Uterus (tissue), 4 donors: Measurements from ENCODE around the gene CYSRT1. TPM values are rescaled to one million over a fixed set of nuclear protein-coding genes. Genes with fewer than 3 reads are reported as not detected.

Experiments
- DNase-seq, 2 donors: peaks; one replicate each; pipeline ENCODE4 v3.0.0-alpha.2; 2019 to 2020
- H3K27ac ChIP-seq, 2 donors: fragments of 200-600 bp; sonication (generic); 1 replicate in 1 of 2; 2 replicates in 1 of 2; pipeline ENCODE4 v1.5.1; 2016 to 2018
- H3K27me3 ChIP-seq, 2 donors: fragments of 200-600 bp; sonication (generic); one replicate each; pipeline ENCODE4 v1.5.1; 2018 to 2019; ENCODE audit warnings: control low read depth in 1 of 2
- H3K36me3 ChIP-seq, 2 donors: fragments of 200-600 bp; sonication (generic); one replicate each; pipeline ENCODE4 v1.5.1; 2019; ENCODE audit warnings: control low read depth in 1 of 2
- H3K4me1 ChIP-seq, 2 donors: fragments of 200-600 bp; sonication (generic); one replicate each; pipeline ENCODE4 v1.5.1; 2018 to 2019; ENCODE audit warnings: control low read depth in 1 of 2
- H3K4me3 ChIP-seq, 2 donors: fragments of 200-600 bp; sonication (generic); 1 replicate in 1 of 2; 2 replicates in 1 of 2; pipeline ENCODE4 v1.5.1; 2018 to 2019; ENCODE audit warnings: mild to moderate bottlenecking in 1 of 2
- H3K9me3 ChIP-seq, 2 donors: fragments of 200-600 bp; sonication (generic); one replicate each; pipeline ENCODE4 v1.5.1; 2019; ENCODE audit warnings: control low read depth in 1 of 2
- CTCF ChIP-seq, 4 experiments: fragments of 200-600 bp in 2 of 4; fragments of 450-650 bp in 2 of 4; sonication (generic) in 2 of 4; IDR thresholded peaks; one replicate each; pipeline ENCODE4 v1.5.1; 2016 to 2019; ENCODE audit warnings: antibody characterized with exemption in 4 of 4, mild to moderate bottlenecking in 2 of 4, moderate library complexity in 1 of 4
- POLR2A ChIP-seq, 2 donors: fragments of 450-650 bp; IDR thresholded peaks; one replicate each; pipeline ENCODE4 v1.6.1; 2016; ENCODE audit warnings: antibody characterized with exemption in 2 of 2, mild to moderate bottlenecking in 1 of 2, moderate library complexity in 1 of 2
- intact Hi-C: fragments of 100-400 bp; cut with DNase I; formaldehyde crosslinking; loops from one replicate; pipeline ENCODE4 v1.15.1; 2023; ENCODE audit warnings: low total_unique reads
- total RNA-seq, 4 donors: library from RNA; depleted of rRNA in 3 of 4; stranded (reverse); fragments of >200 nt in 3 of 4; gene quantifications; one replicate each; pipeline versions ENCODE4 v1.1.0 to v1.2.4, GENCODE V29; 2014 to 2023
- donor health status: DM: yes; HTN: yes; CAD: no.

The CYSRT1 gene
- total RNA-seq, 4 donors from 2014 or later, result 0.34 TPM; not detected in 3

GRCh38 chr9:137190315-137190856 lies 34.6 kb upstream of the CYSRT1 start:
- TF ChIP-seq CTCF (IDR thresholded peaks at IDR 0.05) (no peak), POLR2A (IDR thresholded peaks at IDR 0.05) (no peak)
- peaks cover 14 to 24% of the 10 kb centered on the region in 2 donors for H3K4me1 ChIP-seq
- no peaks in the 10 kb centered on the region for H3K27me3 ChIP-seq
- no peak overlapping the region for H3K4me3 ChIP-seq
- DNase-seq, result no peak
- H3K36me3 ChIP-seq, result no peaks in the 10 kb centered on the region
- intact Hi-C loops, result no loop called here
- H3K9me3 ChIP-seq, result no peaks in the 10 kb centered on the region
- no peak overlapping the region for H3K27ac ChIP-seq

- peaks cover 14 to 21% of the 10 kb centered on the region in 2 donors for H3K4me1 ChIP-seq
- DNase-seq, result no peak
- no peaks in the 10 kb centered on the region for H3K9me3 ChIP-seq
- no peak for TF ChIP-seq POLR2A (IDR thresholded peaks at IDR 0.05)
- H3K36me3 ChIP-seq, result no peaks in the 10 kb centered on the region
- intact Hi-C loops, result no loop called here
- H3K27ac ChIP-seq, result no peak overlapping the region
- no peaks in the 10 kb centered on the region for H3K27me3 ChIP-seq
- H3K4me3 ChIP-seq, result no peak overlapping the region
Observed at GRCh38 chr9:137191245-137191644, 33.7 kb upstream of the CYSRT1 start.

GRCh38 chr9:137191691-137192447 lies 33.1 kb upstream of the CYSRT1 start:
- peaks cover 7 to 16% of the 10 kb centered on the region in 2 donors for H3K4me1 ChIP-seq
- H3K9me3 ChIP-seq, result no peaks in the 10 kb centered on the region
- intact Hi-C loops, result no loop called here
- H3K27ac ChIP-seq, result no peak overlapping the region
- TF ChIP-seq POLR2A (IDR thresholded peaks at IDR 0.05) (no peak), CTCF (IDR thresholded peaks at IDR 0.05) (no peak)
- no peaks in the 10 kb centered on the region for H3K36me3 ChIP-seq
- DNase-seq, result no peak
- H3K4me3 ChIP-seq, result no peak overlapping the region
- H3K27me3 ChIP-seq, result no peaks in the 10 kb centered on the region

GRCh38 chr9:137192448-137192780 lies 32.6 kb upstream of the CYSRT1 start:
- H3K27ac ChIP-seq, result no peak overlapping the region
- TF ChIP-seq CTCF (IDR thresholded peaks at IDR 0.05), result no peak
- no peak for TF ChIP-seq POLR2A (IDR thresholded peaks at IDR 0.05)
- no peak overlapping the region for H3K4me3 ChIP-seq
- peaks cover 5 to 10% of the 10 kb centered on the region in 2 donors for H3K4me1 ChIP-seq
- H3K36me3 ChIP-seq, result no peaks in the 10 kb centered on the region
- intact Hi-C loops, result no loop called here
- no peaks in the 10 kb centered on the region for H3K27me3 ChIP-seq
- DNase-seq, result no peak
- H3K9me3 ChIP-seq, result no peaks in the 10 kb centered on the region

GRCh38 chr9:137192859-137193258 lies 32.1 kb upstream of the CYSRT1 start:
- Histone ChIP-seq H3K27me3 (no peaks in the 10 kb centered on the region), H3K4me3 (no peak overlapping the region), H3K9me3 (no peaks in the 10 kb centered on the region), H3K36me3 (no peaks in the 10 kb centered on the region), H3K27ac (no peak overlapping the region), H3K4me1 (peaks cover 5 to 9% of the 10 kb centered on the region in 2 donors)
- no peak for DNase-seq
- intact Hi-C loops, result no loop called here
- TF ChIP-seq CTCF (IDR thresholded peaks at IDR 0.05), result no peak
- no peak for TF ChIP-seq POLR2A (IDR thresholded peaks at IDR 0.05)
